ENCODE data around the gene SPDYE6.
"Not testable (repeated sequence)": the region's sequence is repeated elsewhere in the genome, so short reads cannot be mapped to it uniquely, and the experiment has no call there.

The SPDYE6 gene

DNA sequence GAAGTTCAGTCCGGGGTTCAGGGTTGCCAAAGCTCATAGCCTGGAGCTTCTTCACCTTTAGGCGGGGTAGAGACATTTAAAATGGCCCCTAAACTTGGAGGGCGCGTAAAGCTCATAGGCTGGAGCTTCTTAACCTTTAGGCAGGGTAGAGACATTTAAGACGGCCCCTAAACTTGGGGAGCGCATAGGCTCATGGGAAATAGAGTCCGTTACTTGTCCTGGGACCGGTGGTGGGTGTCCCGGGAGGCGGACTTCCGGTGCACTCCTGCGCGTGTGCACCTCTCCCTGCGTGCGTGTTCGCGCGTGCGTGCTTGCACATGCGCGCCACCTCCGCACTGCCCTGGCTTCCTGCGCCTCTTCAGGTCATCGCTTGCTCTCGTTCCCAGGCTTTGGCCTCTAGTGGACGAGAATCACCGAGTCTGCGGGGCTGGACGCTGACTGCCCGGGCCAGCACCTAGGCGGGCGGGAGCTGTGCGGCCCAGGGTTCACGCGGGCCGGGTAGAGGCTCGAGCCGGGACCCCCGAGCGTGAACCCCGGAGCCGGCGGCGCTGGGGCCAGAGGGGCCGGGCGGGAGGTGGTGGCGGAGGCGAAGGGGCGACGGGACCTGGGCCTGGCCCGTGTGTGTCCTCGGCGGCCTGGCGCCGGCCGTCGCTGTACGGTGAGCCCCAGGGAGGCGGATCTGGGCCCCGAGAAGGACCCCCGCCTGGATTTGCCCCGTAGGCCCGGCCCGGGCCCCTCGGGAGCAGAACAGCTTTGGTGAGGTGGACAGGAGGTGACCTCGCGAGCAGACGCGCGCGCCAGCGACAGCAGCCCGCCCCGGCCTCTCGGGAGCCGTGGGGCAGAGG lies 7.5 kb upstream of the SPDYE6 start:
- DNase-seq (ENCODE audit: low read depth) = peak; percentile 93

DNA sequence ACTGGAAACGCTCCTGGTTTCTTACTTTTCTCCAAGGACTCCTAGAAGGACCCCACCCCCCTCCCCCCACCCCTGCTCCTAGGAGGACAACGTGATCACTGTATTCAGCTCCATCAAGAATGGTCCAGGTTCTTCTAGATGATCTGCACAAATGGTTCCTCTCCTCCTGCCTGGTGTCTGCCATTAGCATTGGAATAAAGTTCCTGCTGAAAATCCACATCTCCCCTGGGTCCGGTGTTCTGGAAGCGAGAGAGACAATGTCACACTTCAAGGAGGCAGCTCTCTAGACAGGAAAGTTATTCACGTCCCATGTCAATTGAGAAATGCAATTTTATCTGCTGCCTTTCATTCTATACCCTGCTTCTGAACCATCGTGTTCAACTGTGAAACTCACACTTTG lies 9.3 kb downstream of the SPDYE6 start:
- not testable (repeated sequence) for DNase-seq (ENCODE audit: low read depth)

DNA sequence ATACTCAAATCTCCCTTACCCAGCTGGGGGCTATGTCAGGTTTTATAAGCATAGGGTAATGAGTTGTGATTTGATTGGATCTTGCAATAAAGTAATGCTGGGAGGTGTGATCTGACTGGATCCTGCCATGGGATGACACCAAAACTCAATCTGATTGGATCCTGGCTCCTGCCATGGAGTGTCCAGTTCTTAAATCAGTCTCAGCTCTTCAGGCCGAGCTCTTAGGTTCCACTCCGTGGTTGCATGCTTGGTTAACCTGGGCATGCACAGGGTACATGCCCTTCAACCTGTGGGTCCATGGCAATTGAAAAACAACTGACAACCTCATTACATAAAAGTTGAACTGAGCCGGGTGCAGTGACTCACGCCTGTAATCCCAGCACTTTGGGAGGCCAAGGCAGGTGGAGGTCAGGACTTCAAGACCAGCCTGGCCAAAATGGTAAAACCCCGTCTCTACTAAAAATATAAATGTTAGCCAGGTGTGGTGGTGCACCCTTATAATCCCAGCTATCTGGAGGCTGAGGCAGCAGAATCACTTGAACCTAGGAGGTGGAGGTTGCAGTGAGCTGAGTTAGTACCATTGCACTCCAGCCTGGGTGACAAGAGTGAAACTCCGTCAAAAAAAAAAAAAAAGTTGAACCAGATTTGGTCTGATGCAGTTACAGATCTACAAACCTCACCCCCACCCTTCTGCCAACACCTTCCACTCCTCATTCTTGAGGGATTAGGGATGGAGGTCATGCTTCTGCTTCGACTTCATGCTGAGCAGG lies 15.5 kb downstream of the SPDYE6 start:
- DNase-seq (ENCODE audit: low read depth) = not testable (repeated sequence)

DNA sequence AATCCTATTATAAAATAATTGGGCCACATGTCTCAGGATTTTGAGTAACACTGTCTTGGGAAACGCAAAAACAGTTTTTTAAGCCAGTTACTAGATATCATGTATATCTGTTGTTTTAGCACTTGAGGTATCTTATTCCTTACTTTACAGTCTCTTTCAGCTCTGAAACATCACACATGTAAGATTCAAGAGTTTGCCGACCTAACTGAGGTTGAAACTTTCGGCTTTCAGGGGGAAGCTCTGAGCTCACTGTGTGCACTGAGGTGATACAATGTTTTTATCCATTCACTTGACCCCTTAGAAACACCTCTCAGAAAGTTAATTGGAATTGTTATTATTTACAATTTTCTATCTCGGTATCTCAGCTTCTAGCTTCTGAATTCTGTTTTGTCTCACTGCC lies 18.8 kb downstream of the SPDYE6 start:
- DNase-seq (ENCODE audit: low read depth) = not testable (repeated sequence)

DNA sequence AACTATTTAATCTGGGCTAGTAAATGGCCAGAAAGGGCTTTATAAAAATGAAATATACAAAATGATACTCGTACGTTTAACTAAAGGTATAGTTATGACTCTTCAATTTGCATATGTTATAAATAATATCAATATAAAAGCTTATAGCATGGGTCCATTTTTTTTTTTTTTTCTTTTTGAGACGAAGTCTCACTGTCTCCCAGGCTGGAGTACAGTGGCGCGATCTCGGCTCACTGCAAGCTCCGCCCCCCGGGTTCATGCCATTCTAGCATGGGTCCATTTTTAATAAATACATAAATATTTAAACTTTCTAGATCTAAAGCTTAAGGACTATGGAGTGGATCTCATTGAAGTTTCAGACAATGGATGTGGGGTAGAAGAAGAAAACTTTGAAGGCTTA lies 19.2 kb downstream of the SPDYE6 start:
- DNase-seq (ENCODE audit: low read depth) = not testable (repeated sequence)

DNA sequence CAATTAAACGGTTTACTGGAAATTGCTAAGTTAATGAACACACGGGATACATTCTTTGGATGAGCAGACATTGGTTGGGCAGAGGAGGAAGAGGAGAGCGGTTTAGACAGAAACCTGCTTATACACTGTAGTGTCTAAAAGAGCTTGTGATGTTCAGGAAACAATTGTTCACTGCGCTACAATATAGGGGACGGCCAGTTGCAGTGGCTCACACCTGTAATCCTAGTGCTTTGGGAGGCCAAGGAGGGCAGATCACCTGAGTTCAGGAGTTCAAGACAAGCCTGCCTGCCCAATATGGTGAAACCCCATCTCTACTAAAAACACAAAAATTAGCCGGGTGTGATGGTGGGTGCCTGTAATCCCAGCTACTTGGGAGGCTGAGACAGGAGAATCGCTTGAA lies 20.7 kb downstream of the SPDYE6 start:
- DNase-seq (ENCODE audit: low read depth) = not testable (repeated sequence)

DNA sequence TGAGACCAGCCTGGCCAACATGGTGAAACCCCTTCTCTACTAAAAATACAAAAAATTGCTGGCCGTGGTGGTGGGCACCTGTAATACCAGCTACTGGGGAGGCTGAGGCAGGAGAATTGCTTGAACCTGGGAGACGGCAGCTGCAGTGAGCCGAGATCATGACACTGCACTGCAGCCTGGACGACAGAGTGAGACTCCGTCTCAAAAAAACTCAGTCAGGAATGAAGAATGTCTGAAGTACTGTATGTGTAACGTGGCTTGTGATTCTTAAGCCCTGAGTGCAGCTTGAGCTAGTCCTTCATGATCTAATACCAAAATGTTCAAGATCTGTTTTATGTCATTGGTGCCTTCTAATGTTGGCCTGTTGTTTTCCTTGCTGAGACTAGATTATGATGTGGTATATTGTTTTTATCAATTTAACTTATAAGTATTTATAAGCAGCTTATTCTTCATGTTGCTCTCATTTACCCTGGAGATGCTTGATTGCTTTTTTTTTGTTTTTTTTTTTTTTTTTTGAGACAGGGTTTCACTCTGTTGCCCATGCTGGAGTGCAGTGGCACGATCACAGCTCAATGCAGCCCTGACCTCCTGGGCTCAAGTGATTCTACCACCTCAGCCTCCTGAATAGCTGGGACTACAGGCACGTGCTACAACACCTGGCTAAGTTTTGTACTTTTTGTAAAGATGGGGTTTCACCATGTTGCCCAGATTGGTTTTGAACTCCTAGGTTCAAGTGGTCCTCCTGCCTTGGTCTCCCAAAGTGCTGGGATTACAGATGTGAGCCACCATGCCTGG lies 25.4 kb downstream of the SPDYE6 start:
- DNase-seq (ENCODE audit: low read depth) = not testable (repeated sequence)

DNA sequence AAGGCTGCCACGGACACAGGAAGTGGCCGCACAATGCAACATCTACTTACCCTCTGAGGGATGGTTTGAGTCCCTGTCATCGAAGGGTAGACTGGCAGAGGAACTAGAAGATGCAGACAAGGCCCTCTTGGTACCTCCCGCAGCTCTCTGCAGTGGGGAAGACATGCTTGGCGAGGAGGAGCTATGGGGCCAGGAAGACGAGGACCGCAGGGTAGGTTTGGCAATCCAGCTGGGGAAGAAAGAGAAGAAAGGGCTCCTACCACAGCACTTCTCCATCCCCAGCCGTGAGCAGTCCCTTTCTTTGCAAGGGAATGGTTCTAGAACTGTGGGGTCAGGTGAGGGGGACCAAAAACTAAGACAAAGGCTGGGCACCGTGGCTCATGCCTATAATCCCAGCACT lies 26.9 kb downstream of the SPDYE6 start:
- not testable (repeated sequence) for DNase-seq (ENCODE audit: low read depth)

DNA sequence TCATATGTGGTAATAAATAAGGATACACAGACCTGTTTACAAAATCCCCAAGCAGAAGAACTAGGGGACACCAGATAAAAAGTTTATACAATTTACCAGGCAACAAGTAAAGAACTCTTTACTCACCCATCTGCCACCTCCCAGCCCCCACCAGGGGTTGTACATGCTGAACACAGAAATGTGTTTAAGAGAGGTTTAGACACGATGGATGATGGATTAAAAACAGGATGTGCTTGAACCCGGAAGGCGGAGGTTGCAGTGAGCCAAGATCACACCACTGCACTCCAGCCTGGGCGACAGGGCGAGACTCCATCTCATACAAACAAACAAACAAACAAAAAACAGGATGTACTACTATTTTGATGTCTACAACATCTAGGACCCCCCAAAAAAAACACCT lies 27.4 kb downstream of the SPDYE6 start:
- DNase-seq (ENCODE audit: low read depth) = not testable (repeated sequence)

DNA sequence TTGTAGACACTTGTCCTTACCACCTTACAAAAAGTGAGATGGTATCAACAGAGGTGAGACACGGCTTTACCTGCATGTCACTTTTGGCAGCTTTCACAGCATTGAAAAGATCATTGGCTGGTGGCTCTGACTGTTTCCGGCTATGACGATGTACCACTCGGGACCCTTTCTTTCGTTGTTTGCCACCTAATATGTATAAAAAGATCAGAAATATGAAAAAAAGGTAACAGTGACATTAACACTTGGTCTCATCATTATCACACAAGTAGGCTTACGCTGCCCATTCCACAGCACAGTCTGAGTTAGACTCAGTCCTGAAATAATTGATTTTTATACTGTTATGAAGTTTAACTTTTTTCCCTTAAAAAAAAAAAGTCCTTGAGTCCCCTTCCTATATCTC lies 29.1 kb downstream of the SPDYE6 start:
- not testable (repeated sequence) for DNase-seq (ENCODE audit: low read depth)

DNA sequence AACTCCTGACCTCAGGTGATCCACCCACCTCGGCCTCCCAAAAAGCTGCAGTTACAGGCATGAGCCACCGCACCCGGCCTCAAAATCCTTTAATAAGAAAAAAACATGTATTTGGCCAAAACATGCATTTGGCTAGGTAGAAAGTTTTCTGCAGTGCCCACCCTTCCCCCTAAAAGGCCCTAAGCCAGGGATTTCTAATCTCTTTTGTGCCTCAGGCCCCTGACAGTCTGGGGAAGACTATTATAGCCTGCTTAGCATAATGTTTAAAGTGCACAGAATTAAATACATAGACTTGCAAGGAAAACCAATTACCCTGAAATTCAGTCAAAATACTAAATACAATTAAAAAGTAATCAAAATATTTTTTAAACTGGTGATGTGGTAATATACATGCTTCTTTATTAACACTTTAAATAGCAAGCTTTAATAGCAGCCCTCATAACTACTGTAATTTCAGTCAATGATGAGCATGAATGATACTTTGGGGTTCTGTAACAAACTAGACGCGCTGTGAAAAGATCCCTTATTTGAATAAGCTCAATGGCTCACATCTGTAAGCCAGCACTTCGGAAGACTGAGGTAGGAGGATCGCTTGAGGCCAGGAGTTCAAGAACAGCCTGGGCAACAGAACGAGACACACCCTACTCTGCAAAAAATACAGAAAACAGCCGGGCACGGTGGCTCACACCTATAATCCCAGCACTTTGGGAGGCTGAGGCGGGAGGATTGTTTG lies 29.9 kb downstream of the SPDYE6 start:
- DNase-seq (ENCODE audit: low read depth) = no peak

DNA sequence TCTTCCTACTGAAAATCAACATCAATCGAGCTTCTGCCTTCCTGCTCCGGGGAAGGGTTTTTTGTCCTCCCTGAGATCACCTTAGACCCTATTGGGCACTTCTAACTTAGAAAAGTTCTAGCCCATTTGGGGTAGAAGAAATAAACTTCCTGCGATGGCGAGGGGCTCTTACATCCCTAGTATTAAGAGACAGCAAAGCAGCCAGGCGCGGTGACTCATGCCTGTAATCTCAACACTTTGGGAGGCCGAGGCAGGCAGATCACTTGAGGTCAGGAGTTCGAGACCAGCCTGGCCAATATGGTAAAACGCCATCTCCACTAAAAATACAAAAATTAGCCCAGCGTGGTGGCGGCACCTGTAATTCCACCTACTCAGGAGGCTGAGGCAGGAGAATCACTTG lies 31.1 kb downstream of the SPDYE6 start:
- not testable (repeated sequence) for DNase-seq (ENCODE audit: low read depth)

DNA sequence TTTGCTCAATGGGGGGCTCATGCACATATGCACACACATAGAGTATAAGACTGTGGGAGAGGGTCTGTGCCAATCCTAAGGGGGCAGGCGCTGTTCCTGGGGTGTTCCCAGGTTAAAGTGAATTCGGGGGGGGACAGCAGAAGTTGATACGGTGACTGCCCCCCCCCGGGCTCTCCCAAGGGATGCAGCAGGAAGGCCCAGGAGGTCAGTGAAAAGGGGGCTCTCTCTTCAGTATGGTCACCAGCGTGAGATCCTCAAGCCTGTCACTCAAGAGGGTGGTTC lies 32.4 kb downstream of the SPDYE6 start:
- DNase-seq (ENCODE audit: low read depth) = no peak

DNA sequence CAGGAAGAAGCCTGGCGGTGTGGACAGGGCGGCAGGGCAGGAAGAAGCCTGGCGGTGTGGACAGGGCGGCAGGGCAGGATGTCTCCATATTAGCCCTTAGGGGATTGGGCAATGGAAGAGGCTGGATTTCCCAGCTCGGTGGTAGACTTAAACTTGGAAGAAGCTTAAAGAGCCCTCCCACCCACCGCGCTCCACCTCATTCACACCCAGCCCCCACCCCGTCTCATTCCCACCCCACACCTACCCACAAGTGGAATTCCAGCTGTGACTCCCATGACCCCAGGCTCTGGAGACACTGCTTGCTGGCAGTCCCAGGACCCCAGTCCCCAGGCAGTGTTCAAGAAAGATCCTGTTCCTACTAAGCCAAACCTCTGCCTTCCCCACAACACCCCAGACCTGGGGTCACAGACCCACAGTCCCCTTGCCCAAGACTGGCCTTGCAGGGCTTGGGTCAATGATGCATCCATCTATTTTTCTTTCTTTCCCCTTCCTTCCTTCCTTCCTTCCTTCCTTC lies 34.0 kb downstream of the SPDYE6 start:
- no peak for DNase-seq (ENCODE audit: low read depth)

DNA sequence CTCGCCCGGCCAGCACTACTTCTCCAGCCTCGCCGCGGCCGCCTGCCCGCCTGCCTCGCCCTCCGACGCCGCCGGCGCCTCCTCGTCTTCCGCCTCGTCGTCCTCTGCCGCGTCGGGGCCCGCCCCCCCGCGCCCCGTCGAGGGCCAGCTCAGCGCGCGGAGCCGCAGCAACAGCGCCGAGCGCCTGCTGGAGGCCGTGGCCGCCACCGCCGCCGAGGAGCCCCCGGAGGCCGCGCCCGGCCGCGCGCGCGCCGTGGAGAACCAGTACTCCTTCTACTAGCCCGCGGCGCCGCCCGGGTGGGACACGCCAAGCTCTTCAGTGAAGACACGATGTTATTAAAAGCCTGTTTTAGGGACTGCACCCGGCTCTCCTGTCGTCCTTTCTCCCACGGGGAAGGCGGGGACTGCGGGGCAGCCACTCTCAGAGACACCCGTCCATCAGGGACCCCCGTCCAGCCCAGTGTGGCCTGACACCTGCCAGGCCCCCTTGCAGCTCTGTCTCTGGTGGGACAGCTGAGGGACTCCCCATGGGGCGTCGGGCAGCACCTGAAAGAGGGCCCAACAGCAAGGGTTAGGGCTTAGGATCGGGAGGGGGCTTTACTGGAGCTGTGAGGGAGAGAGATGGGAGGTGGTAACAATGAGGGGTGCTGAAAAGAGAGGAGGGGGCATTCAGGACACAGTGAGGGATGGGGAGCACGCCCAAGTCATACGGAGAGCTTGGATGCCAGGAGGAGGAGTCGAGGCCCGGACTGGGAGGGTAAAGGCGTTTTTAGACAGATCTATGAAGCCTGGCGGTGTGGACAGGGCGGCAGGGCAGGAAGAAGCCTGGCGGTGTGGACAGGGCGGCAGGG lies 34.7 kb downstream of the SPDYE6 start:
- no peak for DNase-seq (ENCODE audit: low read depth)

DNA sequence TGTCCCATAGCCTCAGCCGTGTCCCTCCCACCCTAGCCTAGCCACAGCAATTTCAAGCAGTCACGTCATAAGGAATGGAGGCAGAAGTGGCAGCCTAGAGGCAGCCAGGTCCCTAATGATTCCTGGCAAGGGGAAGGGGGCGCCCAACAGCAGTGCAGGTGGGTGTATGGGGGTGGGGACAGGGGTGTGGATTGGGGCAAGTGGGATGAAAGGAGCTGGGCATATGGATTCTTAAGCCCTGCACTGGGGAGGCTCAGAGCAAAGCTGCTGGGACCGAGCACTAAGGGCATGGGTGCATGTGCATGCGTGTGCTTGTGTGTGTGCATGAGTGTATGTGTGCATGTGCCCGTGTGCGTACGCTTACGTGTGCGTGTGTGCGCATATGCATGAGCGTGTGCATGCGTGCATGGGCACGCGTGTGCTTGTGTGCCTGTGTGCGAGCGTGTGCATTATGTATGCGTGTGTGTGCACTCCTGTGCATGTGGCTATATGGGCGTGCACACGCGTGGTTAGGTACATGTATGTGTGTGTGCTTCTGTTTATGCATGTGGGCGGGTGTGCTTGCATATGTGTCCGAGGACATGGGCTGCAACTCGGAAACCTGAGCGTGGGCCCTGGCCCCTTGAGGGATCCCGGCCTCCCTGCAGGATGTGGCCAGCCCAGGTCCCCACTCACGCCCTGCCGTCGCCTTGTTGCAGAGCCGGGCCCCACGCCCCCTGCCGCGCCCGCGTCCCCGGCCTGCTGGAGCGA lies 35.5 kb downstream of the SPDYE6 start:
- DNase-seq (ENCODE audit: low read depth) = no peak

DNA sequence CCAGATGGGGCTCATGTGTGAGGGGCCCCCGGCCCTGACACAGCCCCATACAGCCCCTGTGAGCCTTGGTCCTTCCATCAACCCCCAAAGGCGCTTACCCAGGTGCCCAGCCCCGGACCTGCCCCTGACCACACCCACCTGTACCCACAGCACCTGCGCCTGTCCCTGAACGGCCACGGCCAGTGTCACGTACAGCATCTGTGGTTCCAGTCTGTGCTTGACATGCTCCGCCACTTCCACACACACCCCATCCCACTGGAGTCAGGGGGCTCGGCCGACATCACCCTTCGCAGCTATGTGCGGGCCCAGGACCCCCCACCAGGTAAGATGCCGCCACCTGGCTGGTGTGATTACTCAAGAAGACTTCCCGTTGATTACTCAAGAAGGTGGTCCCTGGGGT lies 36.1 kb downstream of the SPDYE6 start:
- DNase-seq (ENCODE audit: low read depth) = no peak

DNA sequence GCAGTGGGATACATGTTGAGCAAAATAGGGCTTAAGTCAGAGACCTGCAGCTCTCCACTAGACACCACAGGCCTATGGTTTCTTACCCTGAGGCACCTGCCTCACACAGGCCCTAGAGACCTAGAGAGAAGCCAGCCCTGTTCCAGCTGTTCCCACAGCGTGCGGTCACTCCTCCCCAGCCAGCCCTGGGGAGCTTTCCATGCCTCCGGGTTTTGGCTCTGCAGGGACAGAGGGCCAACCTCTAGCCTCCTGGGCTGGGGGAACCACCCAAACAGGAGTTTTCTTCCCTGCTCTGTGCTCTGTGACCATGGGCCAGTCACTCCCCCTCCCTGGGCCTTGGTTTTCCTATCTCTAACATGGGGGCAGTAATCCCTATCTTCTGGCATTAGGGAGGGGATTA lies 36.6 kb downstream of the SPDYE6 start:
- no peak for DNase-seq (ENCODE audit: low read depth)

DNA sequence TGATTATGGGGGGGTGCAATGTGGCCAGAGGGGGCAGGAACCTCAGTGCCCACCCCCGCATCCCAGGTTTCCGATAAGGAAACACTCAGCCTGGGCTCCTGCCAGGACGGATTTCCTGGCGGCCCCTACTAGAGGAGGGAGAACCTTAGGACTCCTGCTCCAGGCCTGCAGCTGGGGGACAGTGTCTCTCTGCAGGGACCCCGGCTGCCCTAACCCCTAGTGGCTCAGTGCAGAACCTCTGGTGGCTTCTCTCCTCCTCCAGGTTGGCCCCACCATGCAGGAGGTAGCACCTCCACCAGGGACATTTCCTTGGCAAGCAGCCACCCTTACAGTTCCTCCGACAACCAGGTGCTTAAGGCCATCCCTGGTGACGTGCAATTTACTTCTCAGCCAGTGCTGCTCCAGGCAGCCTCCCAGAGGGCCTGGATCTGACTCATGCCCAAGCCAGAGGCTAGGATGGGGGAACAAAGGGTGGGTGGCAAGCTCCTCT lies 37.7 kb downstream of the SPDYE6 start:
- DNase-seq (ENCODE audit: low read depth) = no peak
